Skeletal muscle satellite cell (primary cell): ENCODE measurements around the gene MFRP.

Experiments used
- H3K27me3 ChIP-seq: 2 replicates; pipeline ENCODE4 v1.7.0; 2013; ENCODE audit warnings: low read length; ENCODE audit not compliant: control insufficient read depth, insufficient read depth
- H3K36me3 ChIP-seq: 2 replicates; pipeline ENCODE4 v1.7.0; 2013; ENCODE audit warnings: mild to moderate bottlenecking, control low read depth, low read length; ENCODE audit not compliant: insufficient read depth
- H3K4me1 ChIP-seq: 2 replicates; pipeline ENCODE4 v1.7.0; 2013; ENCODE audit warnings: low read length; ENCODE audit not compliant: control insufficient read depth, insufficient read depth
- H3K4me2 ChIP-seq: 2 replicates; pipeline ENCODE4 v1.7.0; 2013; ENCODE audit warnings: mild to moderate bottlenecking, low read length
- H3K4me3 ChIP-seq: 2 replicates; pipeline ENCODE4 v1.7.0; 2013; ENCODE audit warnings: low read length
- H3K9ac ChIP-seq: 2 replicates; pipeline ENCODE4 v1.7.0; 2013; ENCODE audit warnings: mild to moderate bottlenecking, low read depth, low read length, moderate library complexity
- H3K9me3 ChIP-seq: replicated peaks from 2 replicates; pipeline ENCODE4 v1.7.0; 2013; ENCODE audit warnings: mild to moderate bottlenecking, control low read depth, low read length

Gene MFRP

DNA sequence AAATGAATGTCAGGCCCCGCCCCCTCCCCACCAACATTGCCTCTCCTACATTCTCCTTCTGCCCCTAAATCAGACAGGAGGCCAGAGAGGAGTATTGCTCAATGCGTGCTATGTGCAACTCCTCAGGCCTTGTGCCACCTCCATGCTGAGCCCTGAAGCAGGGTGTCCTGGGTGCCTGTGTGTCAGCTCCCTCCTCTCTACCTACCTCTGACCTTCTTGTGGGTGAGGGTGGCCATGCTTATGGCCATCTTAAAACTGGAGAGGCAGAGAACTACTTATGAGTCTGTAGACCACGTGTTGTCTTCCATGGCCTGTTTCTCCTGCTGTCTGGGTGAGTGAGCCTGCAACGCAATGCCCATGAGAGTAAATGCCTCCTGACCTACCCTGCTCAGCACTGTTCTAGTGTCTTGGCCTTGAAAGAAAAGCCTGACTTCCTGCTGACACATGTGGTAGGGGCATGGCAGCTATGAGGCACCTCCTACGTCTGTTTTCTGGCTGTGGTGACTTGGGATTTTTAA is 40.1 kb downstream of the MFRP start:
- H3K4me3 ChIP-seq: no peak overlapping the region
- H3K36me3 ChIP-seq: peaks cover 40% of the 10 kb centered on the region
- peaks cover 6% of the 10 kb centered on the region for H3K4me1 ChIP-seq
- no peak overlapping the region for H3K9ac ChIP-seq
- no peaks in the 10 kb centered on the region for H3K9me3 ChIP-seq
- H3K4me2 ChIP-seq: no peak overlapping the region
- no peaks in the 10 kb centered on the region for H3K27me3 ChIP-seq

DNA sequence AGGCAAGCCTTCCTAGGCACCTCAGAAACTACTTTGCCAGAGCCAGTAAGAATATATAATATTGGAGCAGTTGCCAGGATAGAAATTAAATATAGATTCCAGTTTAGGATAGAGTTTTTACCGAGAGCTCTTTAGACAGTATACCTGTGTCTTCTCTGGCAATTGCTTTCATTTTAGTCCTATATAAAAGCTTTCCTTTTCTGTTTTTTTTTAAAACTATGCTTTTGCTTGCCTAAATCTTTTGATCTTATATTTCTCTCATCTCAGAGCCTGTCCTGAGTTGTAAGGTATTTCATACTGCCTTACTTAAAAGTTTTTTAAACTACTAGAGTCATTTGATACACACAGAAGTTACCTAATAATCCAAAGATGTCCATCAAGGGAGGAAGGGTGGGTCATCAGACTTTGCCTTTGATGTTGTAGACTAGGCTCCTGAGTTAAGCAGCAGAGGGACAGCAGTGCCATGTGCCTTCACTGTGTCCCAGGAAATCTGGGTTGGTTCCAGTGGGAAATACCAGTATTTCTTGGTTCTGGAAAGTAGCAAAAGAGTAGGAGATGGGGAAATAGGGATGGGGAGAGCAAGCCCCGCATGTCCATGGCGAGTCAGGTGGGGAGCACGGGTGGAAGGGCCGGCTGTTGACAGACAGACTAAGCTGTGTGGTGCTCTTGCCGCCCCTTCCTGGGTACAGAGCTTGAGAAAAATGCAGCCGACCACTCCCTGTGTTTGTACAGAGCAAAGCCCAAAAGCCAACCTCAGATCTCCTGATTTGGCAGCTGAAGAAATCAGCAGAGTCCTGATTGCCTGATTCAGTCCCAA is 40.7 kb downstream of the MFRP start:
- Histone ChIP-seq H3K4me3 (no peak overlapping the region), H3K36me3 (peaks cover 47% of the 10 kb centered on the region), H3K27me3 (no peaks in the 10 kb centered on the region), H3K4me1 (peaks cover 6% of the 10 kb centered on the region), H3K9ac (no peak overlapping the region), H3K4me2 (no peak overlapping the region), H3K9me3 (no peaks in the 10 kb centered on the region)

DNA sequence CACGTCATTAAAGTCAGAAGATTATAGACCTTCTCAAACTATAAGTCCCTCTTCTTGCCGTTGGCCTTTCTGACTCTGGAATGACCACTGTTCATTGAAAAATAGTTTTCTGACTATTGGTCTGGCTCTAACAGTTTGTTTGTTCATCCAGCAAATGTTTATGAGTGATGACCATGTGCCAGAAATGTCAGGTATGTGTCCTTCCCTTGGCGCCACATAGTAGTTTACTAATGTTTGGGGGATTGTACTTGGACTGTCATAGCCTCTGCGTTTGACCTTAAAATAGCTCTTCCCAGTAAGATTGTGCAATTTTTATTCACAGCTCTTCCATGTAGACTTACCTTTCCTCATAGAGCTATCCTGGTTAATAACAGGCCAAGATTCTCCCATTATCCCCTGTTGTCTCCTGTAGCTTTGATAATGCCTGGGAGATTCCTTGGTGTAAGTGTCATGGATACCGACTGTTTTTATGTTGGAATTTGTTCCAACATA is 43.2 kb downstream of the MFRP start:
- H3K4me2 ChIP-seq: no peak overlapping the region
- H3K27me3 ChIP-seq: no peaks in the 10 kb centered on the region
- H3K9me3 ChIP-seq: no peaks in the 10 kb centered on the region
- H3K4me3 ChIP-seq: no peak overlapping the region
- peaks cover 63% of the 10 kb centered on the region for H3K36me3 ChIP-seq
- H3K9ac ChIP-seq: no peak overlapping the region
- peaks cover 6% of the 10 kb centered on the region for H3K4me1 ChIP-seq

DNA sequence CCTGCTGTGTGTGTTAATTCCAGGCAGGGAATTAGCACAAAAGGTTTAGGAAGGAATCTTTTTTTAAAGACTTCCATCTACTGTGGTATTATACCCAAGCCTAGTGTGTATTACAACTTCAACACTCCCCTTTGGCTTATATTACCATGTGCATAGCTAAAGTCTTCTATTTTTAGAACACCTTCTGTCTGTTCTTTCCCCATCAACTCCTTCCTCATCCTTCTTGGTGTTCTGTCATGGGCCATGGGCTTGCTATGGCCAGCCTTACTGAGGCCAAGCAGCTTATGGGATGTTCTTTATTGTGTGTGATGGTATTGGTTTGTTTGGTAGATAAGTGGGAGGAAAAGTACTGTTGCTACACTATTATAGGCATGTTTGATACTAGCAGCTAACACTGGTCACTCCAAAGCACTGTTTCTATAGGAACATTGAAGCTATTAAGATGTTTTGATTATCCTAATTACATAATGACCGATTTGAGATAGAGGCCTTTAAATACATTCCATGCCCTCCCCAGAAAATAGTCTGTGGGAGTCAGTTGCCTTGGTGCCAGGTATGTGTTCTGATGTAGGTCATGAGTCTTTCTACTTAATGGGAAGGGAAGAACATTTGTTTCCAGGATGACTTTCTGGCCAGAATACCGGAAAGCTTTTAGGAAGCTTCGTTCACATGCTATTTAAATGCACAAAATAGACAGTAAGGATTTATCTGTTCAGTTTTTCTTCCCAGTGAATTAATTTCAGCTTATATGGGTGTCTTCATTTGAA is 46.1 kb downstream of the MFRP start:
- Histone ChIP-seq H3K4me2 (no peak overlapping the region), H3K4me3 (no peak overlapping the region), H3K4me1 (no peaks in the 10 kb centered on the region), H3K36me3 (peaks cover 75% of the 10 kb centered on the region), H3K9ac (no peak overlapping the region), H3K27me3 (no peaks in the 10 kb centered on the region), H3K9me3 (no peaks in the 10 kb centered on the region)

DNA sequence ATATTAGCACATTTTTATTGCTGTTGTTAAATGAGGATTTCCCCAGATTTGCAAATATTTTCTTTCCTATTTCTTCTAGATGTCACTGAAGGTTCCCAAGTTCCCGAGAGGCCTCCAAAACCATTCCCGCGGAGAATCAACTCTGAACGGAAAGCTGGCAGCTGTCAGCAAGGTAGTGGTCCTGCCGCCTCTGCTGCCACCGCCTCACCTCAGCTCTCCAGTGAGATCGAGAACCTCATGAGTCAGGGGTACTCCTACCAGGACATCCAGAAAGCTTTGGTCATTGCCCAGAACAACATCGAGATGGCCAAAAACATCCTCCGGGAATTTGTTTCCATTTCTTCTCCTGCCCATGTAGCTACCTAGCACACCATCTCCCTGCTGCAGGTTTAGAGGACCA is 47.1 kb downstream of the MFRP start:
- Histone ChIP-seq H3K9me3 (no peaks in the 10 kb centered on the region), H3K4me3 (no peak overlapping the region), H3K36me3 (peaks cover 72% of the 10 kb centered on the region), H3K4me1 (no peaks in the 10 kb centered on the region), H3K27me3 (no peaks in the 10 kb centered on the region), H3K4me2 (no peak overlapping the region), H3K9ac (no peak overlapping the region)

DNA sequence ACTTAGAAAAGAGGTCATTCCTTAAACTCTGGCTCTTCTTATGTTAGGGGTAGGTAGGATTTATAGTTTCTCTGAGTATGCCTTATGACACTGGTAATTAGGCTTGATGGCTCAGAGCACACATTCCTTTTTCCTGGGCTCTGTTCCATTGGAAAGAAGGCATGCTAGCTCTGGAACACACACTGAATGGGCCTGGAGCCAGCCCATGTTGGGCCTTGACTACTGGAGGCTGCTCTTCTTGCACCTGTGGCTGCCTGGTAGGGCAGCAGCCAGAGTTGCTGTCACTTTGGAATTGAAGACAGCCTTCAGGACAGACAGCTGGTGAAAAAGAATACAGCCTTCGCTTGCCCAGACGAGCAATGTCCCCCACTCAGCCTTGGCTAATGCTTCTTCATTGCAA is 47.8 kb downstream of the MFRP start:
- Histone ChIP-seq H3K4me3 (no peak overlapping the region), H3K9ac (no peak overlapping the region), H3K9me3 (no peaks in the 10 kb centered on the region), H3K27me3 (no peaks in the 10 kb centered on the region), H3K36me3 (peaks cover 68% of the 10 kb centered on the region), H3K4me2 (no peak overlapping the region), H3K4me1 (no peaks in the 10 kb centered on the region)

DNA sequence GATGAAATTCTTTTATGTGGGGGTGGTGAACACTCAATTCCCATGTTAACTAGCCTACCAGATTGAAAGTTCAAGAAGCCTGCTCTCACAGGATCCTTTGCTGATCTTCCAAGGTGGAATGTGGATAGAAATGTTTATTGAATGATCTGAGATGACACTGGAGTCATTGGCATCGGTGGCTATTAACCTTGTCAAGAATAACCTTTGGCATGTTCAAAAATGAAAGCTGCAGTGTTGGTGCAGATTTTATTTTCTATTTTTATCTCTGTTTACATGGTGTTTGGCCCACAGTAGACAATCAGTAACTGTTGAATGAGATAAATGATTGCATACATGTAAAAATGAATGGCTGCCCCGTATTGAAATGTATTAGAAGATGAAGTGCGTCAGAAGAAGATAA is 48.6 kb downstream of the MFRP start:
- no peak overlapping the region for H3K9ac ChIP-seq
- H3K4me3 ChIP-seq: no peak overlapping the region
- H3K27me3 ChIP-seq: no peaks in the 10 kb centered on the region
- H3K9me3 ChIP-seq: no peaks in the 10 kb centered on the region
- peaks cover 62% of the 10 kb centered on the region for H3K36me3 ChIP-seq
- H3K4me1 ChIP-seq: no peaks in the 10 kb centered on the region
- no peak overlapping the region for H3K4me2 ChIP-seq

DNA sequence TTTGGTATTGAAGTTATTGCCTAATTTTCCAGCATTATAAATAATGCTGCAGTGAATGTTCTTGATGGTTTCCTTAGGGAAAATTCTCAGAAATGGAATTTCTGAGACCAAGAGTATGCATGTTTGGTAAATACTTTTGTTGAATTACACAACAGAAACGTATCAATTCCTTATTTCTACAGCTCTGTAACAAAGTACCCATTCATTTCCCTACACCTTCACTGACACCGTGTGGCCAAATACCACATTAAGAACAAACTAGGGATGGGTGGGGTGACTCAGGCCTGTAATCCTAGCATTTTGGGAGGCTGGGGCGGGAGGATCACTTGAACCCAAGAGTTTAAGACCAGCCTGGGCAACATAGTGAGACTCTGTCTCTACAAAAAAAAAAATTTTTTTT is 51.3 kb downstream of the MFRP start:
- no peaks in the 10 kb centered on the region for H3K4me1 ChIP-seq
- no peaks in the 10 kb centered on the region for H3K27me3 ChIP-seq
- peaks cover 42% of the 10 kb centered on the region for H3K36me3 ChIP-seq
- peaks cover 6% of the 10 kb centered on the region for H3K9me3 ChIP-seq
- H3K9ac ChIP-seq: no peak overlapping the region
- no peak overlapping the region for H3K4me3 ChIP-seq
- H3K4me2 ChIP-seq: no peak overlapping the region

DNA sequence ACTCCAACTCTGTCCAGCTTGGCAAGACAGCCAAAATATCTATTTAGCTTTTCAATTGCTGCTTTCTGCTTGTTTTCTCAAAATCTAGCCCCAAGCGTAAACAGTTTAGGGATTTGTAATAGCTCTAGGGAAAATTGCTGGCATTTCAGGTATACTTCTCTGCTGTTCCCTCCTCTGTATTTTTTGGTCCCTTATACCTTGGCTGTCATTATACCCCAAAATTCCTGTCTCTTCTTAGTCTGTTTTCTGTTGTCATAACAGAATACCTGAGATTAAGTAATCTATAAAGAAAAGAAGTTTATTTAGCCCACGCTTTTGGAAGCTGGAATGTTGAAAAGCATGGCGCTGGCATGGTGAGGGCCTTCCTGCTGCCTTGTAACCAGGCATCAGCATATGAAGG is 53.0 kb downstream of the MFRP start:
- Histone ChIP-seq H3K9me3 (peaks cover 6% of the 10 kb centered on the region), H3K27me3 (no peaks in the 10 kb centered on the region), H3K9ac (no peak overlapping the region), H3K36me3 (peaks cover 37% of the 10 kb centered on the region), H3K4me1 (no peaks in the 10 kb centered on the region), H3K4me2 (no peak overlapping the region), H3K4me3 (no peak overlapping the region)

DNA sequence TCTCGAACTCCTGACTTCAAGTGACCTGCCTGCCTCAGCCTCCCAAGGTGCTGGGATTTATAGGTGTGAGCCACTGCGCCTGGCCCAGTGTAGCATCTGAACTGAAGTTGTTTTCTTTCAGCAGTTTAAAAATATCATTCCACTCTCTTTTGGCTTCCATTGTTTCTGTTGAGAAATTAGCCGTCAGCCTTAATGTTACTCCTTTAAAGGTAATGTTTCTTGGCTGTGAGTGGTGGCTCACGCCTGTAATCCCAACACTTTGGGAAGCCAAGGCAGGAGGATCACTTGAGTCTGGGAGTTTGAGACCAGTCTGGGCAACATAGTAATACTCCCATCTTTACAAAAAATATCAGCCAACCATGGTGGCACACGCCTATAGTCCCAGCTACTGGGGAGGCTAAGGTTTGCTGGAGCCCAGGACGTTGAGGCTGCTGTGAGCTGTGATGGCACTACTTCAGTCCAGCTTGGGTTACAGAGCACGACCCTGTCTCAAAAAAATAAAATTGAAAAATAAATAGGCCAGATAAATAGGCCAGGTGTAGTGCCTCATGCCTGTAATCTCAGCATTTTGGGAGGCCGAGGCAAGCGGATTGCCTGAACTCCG is 55.5 kb downstream of the MFRP start:
- Histone ChIP-seq H3K4me1 (no peaks in the 10 kb centered on the region), H3K27me3 (no peaks in the 10 kb centered on the region), H3K4me3 (no peak overlapping the region), H3K9me3 (peaks cover 6% of the 10 kb centered on the region), H3K4me2 (no peak overlapping the region), H3K36me3 (peaks cover 37% of the 10 kb centered on the region), H3K9ac (no peak overlapping the region)
